MM.1S (cell line): ENCODE results near the gene TMEM141.
"Not testable (repeated sequence)": the region's sequence is repeated elsewhere in the genome, so short reads cannot be mapped to it uniquely, and the experiment has no call there.

ENCODE experiments used
- DNase-seq: peaks from one replicate; pipeline ENCODE4 v3.0.0-alpha.2; 2015
- H2AFZ ChIP-seq: fragments of 300-600 bp; sonication (generic); 2 replicates; pipeline ENCODE4 v1.6.0; 2016; ENCODE audit warnings: antibody characterized with exemption, low read length
- H3F3A ChIP-seq: fragments of 300-600 bp; sonication (generic); 2 replicates; pipeline ENCODE4 v1.6.1; 2016; ENCODE audit warnings: mild to moderate bottlenecking, antibody characterized with exemption, low read length, moderate library complexity, mixed read lengths; ENCODE audit not compliant: insufficient read depth
- H3K27ac ChIP-seq: fragments of 300-600 bp; sonication (generic); 2 replicates; pipeline ENCODE4 v1.5.1; 2016; ENCODE audit warnings: mild to moderate bottlenecking, low read length
- H3K27me3 ChIP-seq: fragments of 300-600 bp; sonication (generic); replicated peaks from 2 replicates; pipeline ENCODE4 v1.6.0; 2016; ENCODE audit warnings: low read length; ENCODE audit not compliant: insufficient read depth
- H3K36me3 ChIP-seq: fragments of 300-600 bp; sonication (generic); replicated peaks from 2 replicates; pipeline ENCODE4 v1.6.1; 2016; ENCODE audit warnings: mild to moderate bottlenecking, low read length, mixed read lengths; ENCODE audit not compliant: insufficient read depth
- H3K4me1 ChIP-seq: fragments of 300-600 bp; sonication (generic); 2 replicates; pipeline ENCODE4 v1.6.1; 2016; ENCODE audit warnings: low read length, mixed read lengths
- H3K4me2 ChIP-seq: fragments of 300-600 bp; sonication (generic); 2 replicates; pipeline ENCODE4 v1.6.0; 2016; ENCODE audit warnings: low read depth, low read length
- H3K4me3 ChIP-seq: fragments of 300-600 bp; sonication (generic); 2 replicates; pipeline ENCODE4 v1.5.1; 2016; ENCODE audit warnings: low read length, mixed read lengths
- H3K79me2 ChIP-seq: fragments of 300-600 bp; sonication (generic); 2 replicates; pipeline ENCODE4 v1.6.1; 2016; ENCODE audit warnings: mixed run types, low read length, mixed read lengths
- H3K9ac ChIP-seq: fragments of 300-600 bp; sonication (generic); 2 replicates; pipeline ENCODE4 v1.6.1; 2016; ENCODE audit warnings: low read length, mixed read lengths
- H3K9me2 ChIP-seq: fragments of 300-600 bp; sonication (generic); replicated peaks from 2 replicates; pipeline ENCODE4 v1.6.1; 2016; ENCODE audit warnings: mild to moderate bottlenecking, low read length, mixed read lengths; ENCODE audit not compliant: insufficient read depth
- H3K9me3 ChIP-seq: fragments of 300-600 bp; sonication (generic); replicated peaks from 2 replicates; pipeline ENCODE4 v1.6.1; 2016; ENCODE audit warnings: mild to moderate bottlenecking, low read length, mixed read lengths; ENCODE audit not compliant: insufficient read depth
- H4K20me1 ChIP-seq: fragments of 300-600 bp; sonication (generic); 2 replicates; pipeline ENCODE4 v1.6.1; 2016; ENCODE audit warnings: mild to moderate bottlenecking, low read length, moderate library complexity, mixed read lengths; ENCODE audit not compliant: insufficient read depth
- CTCF ChIP-seq: fragments of 300-600 bp; sonication (generic); IDR thresholded peaks from 2 replicates; pipeline ENCODE4 v1.5.1; 2016; ENCODE audit warnings: antibody characterized with exemption, low read length, mixed read lengths
- EZH2 ChIP-seq: fragments of 300-600 bp; sonication (generic); optimal IDR thresholded peaks from 2 replicates; pipeline ENCODE3; 2017; ENCODE audit warnings: low read depth, mild to moderate bottlenecking, antibody characterized with exemption, low read length, mixed read lengths
- EZH2phosphoT487 ChIP-seq: fragments of 300-600 bp; sonication (generic); IDR thresholded peaks from 2 replicates; pipeline ENCODE4 v1.6.1; 2018; ENCODE audit warnings: antibody characterized with exemption, low read length

TMEM141 gene

GRCh38 chr9:136759436-136760325, 31.5 kb upstream of the TMEM141 start:
- H3F3A ChIP-seq, result no peaks in the 10 kb centered on the region
- no peaks in the 10 kb centered on the region for H4K20me1 ChIP-seq
- TF ChIP-seq EZH2phosphoT487 (no peak), CTCF (no peak), EZH2 (no peak)
- H3K4me1 ChIP-seq, result 0 out of 2 replicates have a peak, but pooled peaks cover 2% of the 10 kb centered on the region
- DNase-seq, result no peak
- no peak overlapping the region for H3K27ac ChIP-seq
- H3K9me3 ChIP-seq, result no peaks in the 10 kb centered on the region
- no peak overlapping the region for H3K4me3 ChIP-seq
- no peak overlapping the region for H3K4me2 ChIP-seq
- no peaks in the 10 kb centered on the region for H3K9me2 ChIP-seq
- no peak overlapping the region for H2AFZ ChIP-seq
- peaks cover 54% of the 10 kb centered on the region for H3K27me3 ChIP-seq
- H3K36me3 ChIP-seq, result no peaks in the 10 kb centered on the region
- no peaks in the 10 kb centered on the region for H3K79me2 ChIP-seq
- no peak overlapping the region for H3K9ac ChIP-seq

GRCh38 chr9:136760424-136760823, 30.7 kb upstream of the TMEM141 start:
- H4K20me1 ChIP-seq, result no peaks in the 10 kb centered on the region
- H3K79me2 ChIP-seq, result no peaks in the 10 kb centered on the region
- H2AFZ ChIP-seq, result no peak overlapping the region
- no peak overlapping the region for H3K4me3 ChIP-seq
- no peaks in the 10 kb centered on the region for H3K9me2 ChIP-seq
- no peak for DNase-seq
- H3K4me1 ChIP-seq, result peaks cover 7% of the 10 kb centered on the region
- no peak overlapping the region for H3K27ac ChIP-seq
- no peak for TF ChIP-seq CTCF
- TF ChIP-seq EZH2, result no peak
- TF ChIP-seq EZH2phosphoT487, result no peak
- H3F3A ChIP-seq, result peaks cover 3% of the 10 kb centered on the region; the same call in 1 of the 2 replicates
- H3K9me3 ChIP-seq, result no peaks in the 10 kb centered on the region
- no peaks in the 10 kb centered on the region for H3K36me3 ChIP-seq
- H3K9ac ChIP-seq, result no peak overlapping the region
- H3K4me2 ChIP-seq, result no peak overlapping the region
- H3K27me3 ChIP-seq, result peaks cover 46% of the 10 kb centered on the region

- TF ChIP-seq CTCF, result peak; percentile 62
- H3K27ac ChIP-seq, H3K36me3 ChIP-seq, H3K4me2 ChIP-seq, H3K9me2 ChIP-seq, H3K9me3 ChIP-seq, H3K79me2 ChIP-seq, H3K9ac ChIP-seq, H4K20me1 ChIP-seq, H3K4me1 ChIP-seq, H3F3A ChIP-seq, H2AFZ ChIP-seq, H3K4me3 ChIP-seq: not testable (repeated sequence)
- DNase-seq, result peak; percentile 54
- peaks cover 43% of the 10 kb centered on the region for H3K27me3 ChIP-seq
These were observed 30.2 kb upstream of the TMEM141 start for GRCh38 chr9:136760834-136761544.
